Endothelial cell of umbilical vein (primary cell): Measurements from ENCODE around the gene SMIM31. TPM values are rescaled to one million over a fixed set of nuclear protein-coding genes. Genes with fewer than 3 reads are reported as not detected.

Source experiments
- BruUV-seq: library from RNA; stranded (reverse); fragments of 400-500 nt; replicated peaks from 2 replicates; lab custom pipeline; 2021; lab: Mats Ljungman, UMichigan
- CTCF ChIA-PET: fragments of 300-600, 350-600 bp; sonication (Branson Sonifier 250); formaldehyde crosslinking; loops from one replicate; lab custom pipeline; 2021; ENCODE audit warnings: antibody characterized with exemption, inconsistent platforms; lab: Charles Lee
- POLR2A ChIA-PET: fragments of 300-600, 350-600 bp; sonication (Branson Sonifier 250); formaldehyde crosslinking; loops from one replicate; lab custom pipeline; 2021; ENCODE audit warnings: antibody characterized with exemption, inconsistent platforms; lab: Charles Lee
- DNase-seq: peaks from one replicate; pipeline ENCODE4 v3.0.0-alpha.2; 2011; ENCODE audit warnings: low read depth, low spot score
- FAIRE-seq: peaks from 2 replicates; lab custom pipeline; 2011; peaks lifted over from hg19 to GRCh38; lab: Jason Lieb, UNC
- H2AFZ ChIP-seq: 2 replicates; pipeline ENCODE4 v1.6.0; 2012; ENCODE audit warnings: low read depth, low read length, control low read depth, inconsistent platforms
- H3K27ac ChIP-seq: 2 replicates; pipeline ENCODE4 v1.5.1; 2011; ENCODE audit warnings: low read depth, mild to moderate bottlenecking, control low read depth, low read length, moderate library complexity; ENCODE audit not compliant: insufficient read depth
- H3K27me3 ChIP-seq, 2 experiments: 2 replicates each; pipeline versions ENCODE4 v1.6.0 to v1.6.1; 2011; ENCODE audit warnings: low read length in 2 of 2, mixed read lengths in 1 of 2; ENCODE audit not compliant: control insufficient read depth in 2 of 2, insufficient read depth in 2 of 2
- H3K36me3 ChIP-seq, 2 experiments: 2 replicates in 1 of 2; 3 replicates in 1 of 2; pipeline ENCODE4 v1.5.1; 2011; ENCODE audit warnings: low read length in 2 of 2, mild to moderate bottlenecking in 1 of 2, moderate library complexity in 1 of 2; ENCODE audit not compliant: control insufficient read depth in 2 of 2, insufficient read depth in 2 of 2; ENCODE audit errors: extremely low read depth in 1 of 2
- H3K4me1 ChIP-seq: 3 replicates; pipeline ENCODE4 v1.5.1; 2011; ENCODE audit warnings: mild to moderate bottlenecking, low read length; ENCODE audit not compliant: control insufficient read depth, insufficient read depth; ENCODE audit errors: extremely low read depth
- H3K4me2 ChIP-seq: 2 replicates; pipeline ENCODE4 v1.6.1; 2011; ENCODE audit warnings: low read length, control low read depth, mixed read lengths; ENCODE audit not compliant: insufficient read depth
- H3K4me3 ChIP-seq, 3 experiments: fragments of 200-600 bp in 1 of 3; sonication (generic), shearing (Covaris generic) in 1 of 3; replicated peaks in 1 of 3; 2 replicates each; pipeline ENCODE4 v1.5.1; 2011 to 2016; ENCODE audit warnings: control low read depth in 3 of 3, low read length in 3 of 3, mild to moderate bottlenecking in 2 of 3, inconsistent platforms in 1 of 3, low read depth in 1 of 3, moderate library complexity in 1 of 3; ENCODE audit not compliant: insufficient read depth in 1 of 3
- H3K79me2 ChIP-seq: 2 replicates; pipeline ENCODE4 v1.6.0; 2012; ENCODE audit warnings: low read length, inconsistent platforms; ENCODE audit not compliant: control insufficient read depth, insufficient read depth
- H3K9ac ChIP-seq: replicated peaks from 2 replicates; pipeline ENCODE3; 2011; ENCODE audit warnings: low read length, control low read depth; ENCODE audit not compliant: insufficient read depth; ENCODE audit errors: extremely low read depth
- H3K9me1 ChIP-seq: replicated peaks from 3 replicates; pipeline ENCODE4 v1.6.0; 2011; ENCODE audit warnings: mild to moderate bottlenecking, low read length; ENCODE audit not compliant: control insufficient read depth, insufficient read depth; ENCODE audit errors: extremely low read depth
- H3K9me3 ChIP-seq: replicated peaks from 2 replicates; pipeline ENCODE4 v1.5.1; 2012; ENCODE audit warnings: low read length, inconsistent platforms; ENCODE audit not compliant: control insufficient read depth, insufficient read depth
- H4K20me1 ChIP-seq: replicated peaks from 2 replicates; pipeline ENCODE3; 2011; ENCODE audit warnings: mild to moderate bottlenecking, low read length; ENCODE audit not compliant: control insufficient read depth, insufficient read depth; ENCODE audit errors: extremely low read depth
- EZH2 ChIP-seq: IDR thresholded peaks from 2 replicates; pipeline ENCODE4 v1.6.1; 2012; ENCODE audit warnings: borderline replicate concordance, low read depth, mild to moderate bottlenecking, moderate library complexity, low read length, inconsistent platforms; ENCODE audit not compliant: severe bottlenecking
- FOS ChIP-seq: IDR thresholded peaks from 2 replicates; pipeline ENCODE4 v1.6.1; 2011; ENCODE audit warnings: mild to moderate bottlenecking, low read length, moderate library complexity, borderline replicate concordance; ENCODE audit not compliant: insufficient read depth
- GATA2 ChIP-seq: IDR thresholded peaks from 2 replicates; pipeline ENCODE4 v1.7.0; 2011; ENCODE audit warnings: low read depth, mild to moderate bottlenecking, moderate library complexity, mixed read lengths, low read length; ENCODE audit not compliant: insufficient read length, insufficient read depth
- JUN ChIP-seq: IDR thresholded peaks from 2 replicates; pipeline ENCODE4 v1.6.1; 2011; ENCODE audit warnings: borderline replicate concordance, low read depth; ENCODE audit not compliant: insufficient read length, insufficient read depth
- MYC ChIP-seq: IDR thresholded peaks from one replicate; pipeline ENCODE4 v1.6.1; 2011; ENCODE audit warnings: mild to moderate bottlenecking, low read depth, low read length
- POLR2A ChIP-seq: IDR thresholded peaks from 2 replicates; pipeline ENCODE4 v1.6.1; 2012; ENCODE audit warnings: low read depth, mild to moderate bottlenecking, control low read depth, low read length
- POLR2AphosphoS5 ChIP-seq: IDR thresholded peaks from 2 replicates; pipeline ENCODE4 v1.6.1; 2012; ENCODE audit warnings: low read depth, mild to moderate bottlenecking, control low read depth, low read length, moderate library complexity; ENCODE audit not compliant: insufficient read depth
- dilution Hi-C: fragments of 300-500 bp; cut with MboI; formaldehyde crosslinking; loops from one replicate; pipeline ENCODE4 v1.15.0; 2019; ENCODE audit warnings: low sequenced_read_pairs; ENCODE audit not compliant: extremely low pct_ligation_motif_present
- intact Hi-C: fragments of 100-400 bp; cut with micrococcal nuclease; formaldehyde crosslinking; loops from one replicate; pipeline ENCODE4 v1.10.0; 2022
- polyA plus RNA-seq, 4 experiments: library from polyadenylated mRNA; depleted of rRNA in 3 of 4; stranded (reverse) in 3 of 4; unstranded in 1 of 4; fragments of >200 nt; gene quantifications; 2 replicates each; pipeline versions ENCODE4 v1.2.1 to v1.2.3, GENCODE V29; 2011 to 2012; ENCODE audit warnings: missing spikeins in 1 of 4
- total RNA-seq: library from RNA; stranded (reverse); gene quantifications from 2 replicates; pipeline ENCODE4 v1.2.3, GENCODE V29; 2021
- TF ChIP-seq, protein P1 (sequence below), 2 donors: IDR thresholded peaks; 1 replicate in 1 of 2; 2 replicates in 1 of 2; pipeline ENCODE4 v1.5.1; 2011; ENCODE audit warnings: low read length in 2 of 2, mild to moderate bottlenecking in 2 of 2, moderate library complexity in 2 of 2, control low read depth in 1 of 2, inconsistent platforms in 1 of 2, low read depth in 1 of 2; ENCODE audit not compliant: insufficient read depth in 1 of 2; ENCODE audit errors: extremely low read depth in 1 of 2

Gene SMIM31
- total and polyA plus RNA-seq, 2 donors (not counting 3 experiments of a cell fraction or from before 2014, with no cell fraction given): not detected

DNA sequence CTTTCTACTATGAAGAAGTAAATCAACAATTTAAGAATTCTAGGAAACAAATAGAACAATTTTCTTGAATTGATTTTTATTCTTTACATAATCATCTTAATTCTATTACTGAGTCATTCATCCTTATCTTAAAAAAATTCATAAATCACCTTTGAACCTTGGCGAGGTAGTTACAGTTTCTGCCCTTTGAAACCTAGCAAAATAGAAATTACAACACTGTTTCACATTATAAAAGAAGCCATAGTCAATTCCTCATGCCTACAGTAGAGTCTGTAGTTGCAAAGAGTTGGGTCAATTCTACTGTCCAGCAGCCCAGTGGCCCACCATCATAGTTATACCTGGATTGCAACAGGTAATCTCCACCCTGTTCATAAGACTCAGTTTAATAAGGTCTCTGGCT, 7.3 kb downstream of the SMIM31 start:
- Histone ChIP-seq H3K9me3 (no peaks in the 10 kb centered on the region), H3K27me3 (no peaks in the 10 kb centered on the region), H4K20me1 (no peaks in the 10 kb centered on the region), H3K4me2 (no peak overlapping the region), H3K79me2 (no peaks in the 10 kb centered on the region), H3K9ac (no peak overlapping the region), H3K9me1 (no peaks in the 10 kb centered on the region), H3K4me1 (no peaks in the 10 kb centered on the region), H3K4me3 (no peak overlapping the region), H2AFZ (no peak overlapping the region), H3K36me3 (no peaks in the 10 kb centered on the region), H3K27ac (no peak overlapping the region)
- POLR2A ChIA-PET: no interaction called here
- dilution Hi-C loops (no loop called here), intact Hi-C loops (no loop called here)
- TF ChIP-seq FOS (no peak), GATA2 (no peak), POLR2AphosphoS5 (no peak), MYC (no peak), EZH2 (no peak), JUN (no peak), POLR2A (no peak)
- TF ChIP-seq, protein P1, sequence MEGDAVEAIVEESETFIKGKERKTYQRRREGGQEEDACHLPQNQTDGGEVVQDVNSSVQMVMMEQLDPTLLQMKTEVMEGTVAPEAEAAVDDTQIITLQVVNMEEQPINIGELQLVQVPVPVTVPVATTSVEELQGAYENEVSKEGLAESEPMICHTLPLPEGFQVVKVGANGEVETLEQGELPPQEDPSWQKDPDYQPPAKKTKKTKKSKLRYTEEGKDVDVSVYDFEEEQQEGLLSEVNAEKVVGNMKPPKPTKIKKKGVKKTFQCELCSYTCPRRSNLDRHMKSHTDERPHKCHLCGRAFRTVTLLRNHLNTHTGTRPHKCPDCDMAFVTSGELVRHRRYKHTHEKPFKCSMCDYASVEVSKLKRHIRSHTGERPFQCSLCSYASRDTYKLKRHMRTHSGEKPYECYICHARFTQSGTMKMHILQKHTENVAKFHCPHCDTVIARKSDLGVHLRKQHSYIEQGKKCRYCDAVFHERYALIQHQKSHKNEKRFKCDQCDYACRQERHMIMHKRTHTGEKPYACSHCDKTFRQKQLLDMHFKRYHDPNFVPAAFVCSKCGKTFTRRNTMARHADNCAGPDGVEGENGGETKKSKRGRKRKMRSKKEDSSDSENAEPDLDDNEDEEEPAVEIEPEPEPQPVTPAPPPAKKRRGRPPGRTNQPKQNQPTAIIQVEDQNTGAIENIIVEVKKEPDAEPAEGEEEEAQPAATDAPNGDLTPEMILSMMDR (IDR thresholded peaks at IDR 0.05; ENCODE audit: extremely low read depth in 1 of 2, insufficient read depth in 1 of 2, low read depth in 1 of 2, low read length in 2 of 2): no peak
- BruUV-seq: no TSS peak
- DNase-seq (no peak), FAIRE-seq (no peak)
- CTCF ChIA-PET: no interaction called here
